GM19238 (cell line): ENCODE results near the gene SRSF9.
A peak's percentile ranks its signal among the peaks of the same experiment; 100 is the strongest.

Source experiments
- DNase-seq: peaks from one replicate; pipeline ENCODE4 v3.0.0; 2011; ENCODE audit warnings: low spot score; ENCODE audit not compliant: insufficient read length

The SRSF9 gene

GRCh38 chr12:120483621-120484020 is 14.1 kb upstream of the SRSF9 start:
- no peak for DNase-seq

- DNase-seq, result no peak
Measured at GRCh38 chr12:120481022-120481767, 11.6 kb upstream of the SRSF9 start.

- no peak for DNase-seq
Measured at GRCh38 chr12:120480211-120480610, 10.7 kb upstream of the SRSF9 start.

GRCh38 chr12:120479458-120479857 is 9.9 kb upstream of the SRSF9 start:
- DNase-seq, result no peak

- no peak for DNase-seq
Measured at GRCh38 chr12:120475643-120476042, 6.1 kb upstream of the SRSF9 start.

- no peak for DNase-seq
Measured at GRCh38 chr12:120474616-120474960, 5.0 kb upstream of the SRSF9 start.

GRCh38 chr12:120473807-120474615 is 4.5 kb upstream of the SRSF9 start:
- DNase-seq, result no peak

- no peak for DNase-seq
Measured at GRCh38 chr12:120472521-120472920, 3.0 kb upstream of the SRSF9 start.

GRCh38 chr12:120470150-120470784 is 719 bp upstream of the SRSF9 start:
- no peak for DNase-seq

- peak; percentile 53 for DNase-seq
Measured at GRCh38 chr12:120468821-120469449, 613 bp downstream of the SRSF9 start.

- DNase-seq, result peak; percentile 19
Measured at GRCh38 chr12:120468325-120468820, 1.2 kb downstream of the SRSF9 start.

GRCh38 chr12:120467439-120467838 is 2.1 kb downstream of the SRSF9 start:
- no peak for DNase-seq

GRCh38 chr12:120466560-120467315 is 2.8 kb downstream of the SRSF9 start:
- no peak for DNase-seq

- no peak for DNase-seq
Measured at GRCh38 chr12:120465756-120466155, 3.8 kb downstream of the SRSF9 start.

GRCh38 chr12:120463712-120464111 is 5.8 kb downstream of the SRSF9 start:
- DNase-seq, result no peak

- no peak for DNase-seq
Measured at GRCh38 chr12:120462099-120462640, 7.4 kb downstream of the SRSF9 start.

GRCh38 chr12:120460157-120460556 is 9.4 kb downstream of the SRSF9 start:
- no peak for DNase-seq

- no peak for DNase-seq
Measured at GRCh38 chr12:120457133-120457532, 12.4 kb downstream of the SRSF9 start.

- DNase-seq, result no peak
Measured at GRCh38 chr12:120455302-120455701, 14.2 kb downstream of the SRSF9 start.

GRCh38 chr12:120453977-120454376 is 15.6 kb downstream of the SRSF9 start:
- DNase-seq, result no peak
